GM18526 (cell line): ENCODE results near the gene USP31.

Source experiments
- POLR2A ChIP-seq: IDR thresholded peaks from 3 replicates; pipeline ENCODE4 v1.6.1; 2011; ENCODE audit not compliant: insufficient read length; ENCODE audit errors: extremely low read depth

USP31 gene

DNA sequence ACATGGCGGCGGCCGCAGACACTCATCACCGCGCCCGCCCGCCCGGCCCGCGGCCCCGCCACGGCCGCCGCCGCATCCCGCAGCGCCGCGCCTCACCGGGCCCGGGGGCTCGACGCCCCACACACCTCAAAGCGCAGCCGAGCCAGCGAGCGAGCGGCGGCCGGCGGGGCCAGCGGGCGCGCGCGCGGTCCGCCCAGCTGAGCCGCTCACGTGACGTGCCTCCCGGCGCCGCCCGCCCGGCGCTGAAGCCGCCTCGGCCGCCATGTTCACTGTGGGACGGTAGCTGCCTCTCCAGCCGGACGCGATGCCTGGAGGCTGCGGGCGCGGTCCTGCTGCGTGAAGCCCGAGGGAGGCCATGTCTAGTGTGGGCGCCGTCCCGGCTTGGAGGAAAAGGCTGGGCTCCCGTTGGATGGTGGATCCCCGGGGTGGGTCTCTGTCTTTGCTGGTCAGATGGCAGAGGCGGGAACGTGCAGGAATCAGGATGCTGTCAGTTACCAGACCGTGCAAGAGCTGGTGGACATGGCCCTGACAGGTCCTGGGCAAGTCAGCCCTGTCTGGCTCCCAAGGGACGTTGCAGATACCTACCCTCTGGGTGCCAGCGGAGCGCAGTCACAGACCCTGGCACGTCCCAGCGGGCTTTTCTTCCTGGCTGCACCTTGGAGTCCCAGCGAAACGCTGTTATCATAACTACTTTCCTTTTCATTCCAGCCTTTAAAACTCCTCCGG is at the start of gene USP31:
USP31 (minus strand) TSS at position 186 of the 726 bp plus-strand sequence; CDS start at position 4, 182 bp downstream.
- no peak for TF ChIP-seq POLR2A

GRCh38 chr16:23196539-23196938 is 47.3 kb upstream of the USP31 start:
- TF ChIP-seq POLR2A: no peak

DNA sequence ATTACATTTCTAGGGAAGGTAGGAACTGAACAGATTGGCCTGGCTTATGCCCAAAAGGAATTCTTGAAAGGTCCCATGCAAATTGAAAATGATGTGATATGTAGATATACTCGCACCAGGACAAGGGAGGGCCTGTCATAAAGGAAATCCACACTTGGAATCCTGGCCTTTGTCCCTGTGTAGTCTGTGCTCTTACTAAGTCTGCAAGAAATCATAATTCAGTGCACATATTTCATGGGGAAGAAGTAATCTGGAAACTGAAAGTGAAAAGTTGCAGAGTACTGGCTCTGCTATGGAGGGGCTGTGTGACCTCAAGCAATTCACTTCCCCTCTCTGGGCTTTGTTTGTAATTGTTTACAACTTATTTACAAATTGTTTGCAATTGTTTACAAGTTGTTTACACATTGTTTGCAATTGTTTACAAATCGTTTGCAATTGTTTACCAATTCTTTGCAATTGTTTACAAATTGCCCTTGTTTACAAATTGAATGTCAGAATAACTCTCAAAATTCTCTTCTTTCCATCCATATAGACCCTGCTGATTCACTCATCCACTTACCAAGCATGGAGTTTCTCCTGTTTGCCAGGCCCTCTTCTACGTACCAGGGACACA is 46.2 kb upstream of the USP31 start:
- TF ChIP-seq POLR2A: no peak

DNA sequence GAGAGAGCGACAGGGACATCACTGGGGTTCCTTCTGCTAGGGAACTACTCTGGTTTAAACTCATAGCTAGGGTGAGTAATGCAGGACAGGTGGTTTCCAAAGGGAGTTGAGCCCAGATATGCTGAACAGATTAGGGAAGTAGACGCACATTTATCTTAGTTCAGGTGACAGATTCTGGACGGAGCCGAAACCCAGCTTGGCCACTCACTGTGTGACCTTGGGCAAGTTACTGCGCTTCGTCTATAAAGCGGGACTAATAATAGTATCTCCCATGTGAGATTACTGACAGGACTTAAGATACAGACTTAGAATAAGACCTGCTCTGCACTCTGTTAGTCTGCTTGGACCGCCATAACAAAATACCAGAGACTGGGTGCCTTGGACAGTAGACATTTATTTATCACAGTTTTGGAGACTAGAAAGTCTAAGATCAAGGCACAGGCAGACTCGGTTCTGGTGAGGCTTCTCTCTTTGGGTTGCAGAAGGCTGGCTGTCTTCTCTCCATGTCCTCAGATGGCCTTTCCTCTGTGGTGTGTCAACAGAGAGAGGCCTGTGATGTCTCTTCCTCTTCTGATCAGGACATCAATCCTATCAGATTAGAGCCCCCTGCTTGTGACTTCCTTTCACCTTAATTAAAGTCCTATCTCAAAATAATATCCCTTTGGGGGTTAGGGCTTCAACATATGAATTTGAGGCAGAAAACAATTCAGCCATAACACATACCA is 45.4 kb upstream of the USP31 start:
- TF ChIP-seq POLR2A: no peak

GRCh38 chr16:23188911-23189310 is 39.7 kb upstream of the USP31 start:
- no peak for TF ChIP-seq POLR2A

GRCh38 chr16:23187341-23187740 is 38.1 kb upstream of the USP31 start:
- TF ChIP-seq POLR2A: no peak

DNA sequence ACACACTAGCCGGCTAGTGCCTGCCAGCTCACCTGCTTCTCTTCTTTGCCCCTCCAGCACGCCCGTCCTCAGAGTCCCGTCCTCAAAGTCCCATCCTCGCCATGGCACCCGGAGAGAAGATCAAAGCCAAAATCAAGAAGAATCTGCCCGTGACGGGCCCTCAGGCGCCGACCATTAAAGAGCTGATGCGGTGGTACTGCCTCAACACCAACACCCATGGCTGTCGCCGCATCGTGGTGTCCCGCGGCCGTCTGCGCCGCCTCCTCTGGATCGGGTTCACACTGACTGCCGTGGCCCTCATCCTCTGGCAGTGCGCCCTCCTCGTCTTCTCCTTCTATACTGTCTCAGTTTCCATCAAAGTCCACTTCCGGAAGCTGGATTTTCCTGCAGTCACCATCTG is 36.9 kb upstream of the USP31 start:
- no peak for TF ChIP-seq POLR2A

- no peak for TF ChIP-seq POLR2A
Observed at GRCh38 chr16:23185656-23186055, 36.4 kb upstream of the USP31 start.

- TF ChIP-seq POLR2A: no peak
Observed at GRCh38 chr16:23183543-23183862, 34.3 kb upstream of the USP31 start.

DNA sequence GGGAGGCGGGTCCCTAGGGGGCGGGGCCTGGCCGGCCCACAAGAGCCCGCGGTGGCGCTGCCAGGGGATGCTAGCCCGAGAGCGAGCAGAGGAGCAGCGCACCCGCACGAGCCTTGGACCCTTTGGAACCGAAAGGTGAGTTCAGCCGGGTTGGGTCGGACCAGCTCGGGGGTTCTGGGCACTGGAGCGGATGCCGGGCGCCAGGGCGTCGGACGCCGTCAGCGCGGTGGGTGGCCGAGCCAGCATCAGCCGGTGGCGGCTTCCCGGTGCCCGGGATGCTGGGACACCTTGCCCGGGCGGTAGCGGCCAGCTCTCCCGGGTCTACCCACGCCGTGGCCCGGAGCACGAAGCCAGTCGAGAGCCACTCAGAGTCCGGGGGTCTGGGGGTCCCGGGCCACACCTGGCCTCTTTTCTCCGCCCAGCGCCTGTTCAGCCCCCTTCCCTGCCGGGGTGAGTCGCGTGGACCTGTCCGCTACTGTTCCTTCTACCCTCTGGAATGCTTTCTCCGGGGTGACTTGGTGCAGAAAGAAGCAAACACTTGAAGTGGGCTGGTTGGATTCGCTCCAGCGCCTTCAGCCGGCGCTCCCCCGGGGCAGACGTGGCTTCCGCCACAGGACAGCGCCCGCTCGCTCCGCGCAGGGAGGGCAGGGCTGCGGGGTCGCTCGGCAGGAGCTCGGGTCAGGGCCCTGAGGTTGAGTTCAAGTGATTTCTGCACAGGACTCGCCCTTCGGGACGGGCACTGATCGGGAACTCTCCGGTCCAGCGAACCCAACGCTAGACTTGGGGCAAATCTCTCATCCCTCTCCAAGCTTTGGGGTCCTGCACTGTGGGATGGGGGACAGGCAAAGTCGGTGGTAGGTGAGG is 33.7 kb upstream of the USP31 start, which contains the start of gene SCNN1G:
SCNN1G (plus strand) TSS at position 67 of the 864 bp plus-strand sequence. CDS start 3,527 bp downstream, outside the sequence.
- TF ChIP-seq POLR2A: no peak

DNA sequence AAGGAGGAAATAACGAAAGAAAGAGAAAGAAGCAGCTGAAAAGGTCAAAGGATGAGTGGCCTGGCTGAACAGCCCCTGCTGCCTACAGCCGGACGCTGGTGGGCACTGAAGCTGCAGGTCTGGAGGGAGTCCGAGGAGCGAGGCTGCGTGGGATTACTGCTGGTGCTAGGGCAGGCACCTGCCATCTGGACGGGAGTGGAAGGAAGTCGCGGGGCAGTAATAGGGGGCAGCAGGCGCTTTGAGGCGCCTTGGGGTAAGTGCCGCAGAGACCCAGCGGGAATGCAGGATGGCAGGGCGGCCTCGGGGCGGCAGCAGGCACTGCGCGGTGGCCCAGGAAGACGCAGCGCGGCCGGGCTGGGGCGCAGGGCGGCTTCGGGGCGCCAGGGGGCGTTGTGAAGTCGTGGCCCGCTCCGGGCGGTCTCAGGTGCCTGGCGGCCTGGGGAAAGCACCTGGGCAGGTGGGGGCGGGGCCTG is 33.0 kb upstream of the USP31 start:
- TF ChIP-seq POLR2A: no peak

DNA sequence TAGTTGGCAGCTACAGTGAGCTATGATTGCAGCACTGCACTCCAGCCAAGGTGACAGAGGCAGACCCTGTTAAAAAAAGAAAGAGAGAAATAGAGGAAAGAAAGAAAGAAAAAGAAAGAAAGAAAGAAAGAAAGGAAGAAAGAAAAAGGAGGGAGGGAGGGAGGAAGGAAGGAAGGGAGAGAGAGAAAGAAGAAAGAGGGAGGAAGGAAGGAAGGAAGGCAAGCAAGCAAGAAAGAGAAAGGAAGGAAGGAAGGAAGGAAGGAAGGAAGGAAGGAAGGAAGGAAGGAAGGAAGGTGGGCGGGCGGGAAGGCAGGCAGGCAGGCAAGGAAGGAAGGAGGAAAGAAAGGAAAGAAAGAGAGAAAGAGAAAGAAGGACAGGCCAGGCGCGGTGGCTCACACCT is 32.3 kb upstream of the USP31 start:
- TF ChIP-seq POLR2A: no peak

DNA sequence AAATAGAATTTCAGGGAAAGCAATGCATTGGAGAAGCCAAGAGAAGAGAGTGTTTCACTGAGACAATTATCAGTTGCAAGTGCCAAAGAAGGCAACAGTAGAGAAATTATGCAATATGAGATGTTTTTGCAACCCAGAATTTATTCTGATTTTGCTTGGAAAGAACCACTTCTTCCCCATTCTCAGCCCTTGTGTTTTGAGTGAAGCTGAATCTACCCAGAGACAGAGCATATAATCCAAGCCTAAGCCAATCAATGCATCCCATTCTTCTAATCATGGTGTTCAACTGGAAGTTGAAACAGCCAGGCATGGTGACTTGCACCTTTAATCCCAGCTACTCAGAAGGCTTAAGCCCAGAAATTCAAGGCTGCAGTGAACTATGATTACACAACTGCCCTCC is 26.4 kb upstream of the USP31 start:
- TF ChIP-seq POLR2A: no peak

DNA sequence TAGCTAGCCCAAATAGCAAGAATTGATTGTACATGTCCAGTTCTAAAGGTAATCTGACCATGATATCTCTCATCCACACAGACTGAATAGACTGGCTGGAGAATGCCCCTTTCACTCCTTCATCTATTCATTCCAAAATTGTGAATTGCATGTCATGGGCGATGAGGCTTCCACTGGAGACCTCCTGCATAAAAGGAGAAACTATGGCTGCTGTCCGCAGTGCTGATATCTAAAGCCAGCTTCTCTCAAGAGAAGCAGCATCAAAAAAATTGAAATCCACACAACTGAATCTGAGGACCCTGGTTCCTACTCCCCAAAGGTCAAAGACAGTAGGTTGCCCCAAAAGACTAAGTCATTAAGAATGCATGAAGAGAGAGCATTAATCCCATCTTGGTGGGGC is 25.4 kb upstream of the USP31 start:
- TF ChIP-seq POLR2A: no peak

- TF ChIP-seq POLR2A: no peak
Observed at GRCh38 chr16:23172994-23173393, 23.7 kb upstream of the USP31 start.
